Parathyroid adenoma (tissue), 2 donors: ENCODE data around the gene GPER1.

Experiments used
- H2AFZ ChIP-seq: fragments of 300-600 bp; sonication (generic); one replicate; pipeline ENCODE4 v1.7.0; 2017; ENCODE audit warnings: antibody characterized with exemption, mild to moderate bottlenecking
- H3K27ac ChIP-seq: fragments of 300-600 bp; sonication (generic); one replicate; pipeline ENCODE4 v1.7.0; 2017
- H3K27me3 ChIP-seq: fragments of 300-600 bp; sonication (generic); one replicate; pipeline ENCODE4 v1.7.0; 2017; ENCODE audit warnings: low read length; ENCODE audit not compliant: control insufficient read depth, insufficient read depth
- H3K36me3 ChIP-seq: fragments of 300-600 bp; sonication (generic); one replicate; pipeline ENCODE4 v1.7.0; 2017; ENCODE audit warnings: low read length; ENCODE audit not compliant: control insufficient read depth, insufficient read depth
- H3K4me1 ChIP-seq: fragments of 300-600 bp; sonication (generic); one replicate; pipeline ENCODE4 v1.7.0; 2017; ENCODE audit warnings: control low read depth
- H3K4me2 ChIP-seq: fragments of 300-600 bp; sonication (generic); one replicate; pipeline ENCODE4 v1.7.0; 2017; ENCODE audit warnings: low read length
- H3K4me3 ChIP-seq: fragments of 300-600 bp; sonication (generic); one replicate; pipeline ENCODE4 v1.7.0; 2017; ENCODE audit warnings: low read depth, low read length
- H3K79me2 ChIP-seq: fragments of 300-600 bp; sonication (generic); one replicate; pipeline ENCODE4 v1.7.0; 2017; ENCODE audit warnings: control low read depth
- H3K9ac ChIP-seq: fragments of 300-600 bp; sonication (generic); one replicate; pipeline ENCODE4 v1.7.0; 2017; ENCODE audit warnings: mild to moderate bottlenecking
- H3K9me3 ChIP-seq: fragments of 300-600 bp; sonication (generic); one replicate; pipeline ENCODE4 v1.7.0; 2017; ENCODE audit warnings: low read length; ENCODE audit not compliant: control insufficient read depth
- TF ChIP-seq, protein P1 (sequence below): fragments of 300-600 bp; sonication (generic); IDR thresholded peaks from one replicate; pipeline ENCODE4 v1.7.0; 2017; ENCODE audit warnings: antibody characterized with exemption, mild to moderate bottlenecking
- donor health status: primary hyperparathyroidism.

The GPER1 gene

DNA sequence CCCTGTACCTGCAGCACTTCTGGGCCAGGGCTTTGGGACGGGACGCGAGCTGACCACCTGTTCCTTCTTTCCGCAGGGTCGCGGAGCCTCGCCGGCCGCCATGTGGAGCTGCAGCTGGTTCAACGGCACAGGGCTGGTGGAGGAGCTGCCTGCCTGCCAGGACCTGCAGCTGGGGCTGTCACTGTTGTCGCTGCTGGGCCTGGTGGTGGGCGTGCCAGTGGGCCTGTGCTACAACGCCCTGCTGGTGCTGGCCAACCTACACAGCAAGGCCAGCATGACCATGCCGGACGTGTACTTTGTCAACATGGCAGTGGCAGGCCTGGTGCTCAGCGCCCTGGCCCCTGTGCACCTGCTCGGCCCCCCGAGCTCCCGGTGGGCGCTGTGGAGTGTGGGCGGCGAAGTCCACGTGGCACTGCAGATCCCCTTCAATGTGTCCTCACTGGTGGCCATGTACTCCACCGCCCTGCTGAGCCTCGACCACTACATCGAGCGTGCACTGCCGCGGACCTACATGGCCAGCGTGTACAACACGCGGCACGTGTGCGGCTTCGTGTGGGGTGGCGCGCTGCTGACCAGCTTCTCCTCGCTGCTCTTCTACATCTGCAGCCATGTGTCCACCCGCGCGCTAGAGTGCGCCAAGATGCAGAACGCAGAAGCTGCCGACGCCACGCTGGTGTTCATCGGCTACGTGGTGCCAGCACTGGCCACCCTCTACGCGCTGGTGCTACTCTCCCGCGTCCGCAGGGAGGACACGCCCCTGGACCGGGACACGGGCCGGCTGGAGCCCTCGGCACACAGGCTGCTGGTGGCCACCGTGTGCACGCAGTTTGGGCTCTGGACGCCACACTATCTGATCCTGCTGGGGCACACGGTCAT lies 30.3 kb upstream of the GPER1 start:
- H3K4me3 ChIP-seq, result no peak overlapping the region
- no peaks in the 10 kb centered on the region for H3K4me1 ChIP-seq
- H3K27ac ChIP-seq, result no peak overlapping the region
- no peaks in the 10 kb centered on the region for H3K36me3 ChIP-seq
- no peaks in the 10 kb centered on the region for H3K27me3 ChIP-seq
- H3K9ac ChIP-seq, result no peak overlapping the region
- TF ChIP-seq, protein P1, sequence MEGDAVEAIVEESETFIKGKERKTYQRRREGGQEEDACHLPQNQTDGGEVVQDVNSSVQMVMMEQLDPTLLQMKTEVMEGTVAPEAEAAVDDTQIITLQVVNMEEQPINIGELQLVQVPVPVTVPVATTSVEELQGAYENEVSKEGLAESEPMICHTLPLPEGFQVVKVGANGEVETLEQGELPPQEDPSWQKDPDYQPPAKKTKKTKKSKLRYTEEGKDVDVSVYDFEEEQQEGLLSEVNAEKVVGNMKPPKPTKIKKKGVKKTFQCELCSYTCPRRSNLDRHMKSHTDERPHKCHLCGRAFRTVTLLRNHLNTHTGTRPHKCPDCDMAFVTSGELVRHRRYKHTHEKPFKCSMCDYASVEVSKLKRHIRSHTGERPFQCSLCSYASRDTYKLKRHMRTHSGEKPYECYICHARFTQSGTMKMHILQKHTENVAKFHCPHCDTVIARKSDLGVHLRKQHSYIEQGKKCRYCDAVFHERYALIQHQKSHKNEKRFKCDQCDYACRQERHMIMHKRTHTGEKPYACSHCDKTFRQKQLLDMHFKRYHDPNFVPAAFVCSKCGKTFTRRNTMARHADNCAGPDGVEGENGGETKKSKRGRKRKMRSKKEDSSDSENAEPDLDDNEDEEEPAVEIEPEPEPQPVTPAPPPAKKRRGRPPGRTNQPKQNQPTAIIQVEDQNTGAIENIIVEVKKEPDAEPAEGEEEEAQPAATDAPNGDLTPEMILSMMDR, result no peak
- H2AFZ ChIP-seq, result no peak overlapping the region
- no peak overlapping the region for H3K4me2 ChIP-seq
- H3K9me3 ChIP-seq, result no peaks in the 10 kb centered on the region
- H3K79me2 ChIP-seq, result peaks cover 27% of the 10 kb centered on the region

DNA sequence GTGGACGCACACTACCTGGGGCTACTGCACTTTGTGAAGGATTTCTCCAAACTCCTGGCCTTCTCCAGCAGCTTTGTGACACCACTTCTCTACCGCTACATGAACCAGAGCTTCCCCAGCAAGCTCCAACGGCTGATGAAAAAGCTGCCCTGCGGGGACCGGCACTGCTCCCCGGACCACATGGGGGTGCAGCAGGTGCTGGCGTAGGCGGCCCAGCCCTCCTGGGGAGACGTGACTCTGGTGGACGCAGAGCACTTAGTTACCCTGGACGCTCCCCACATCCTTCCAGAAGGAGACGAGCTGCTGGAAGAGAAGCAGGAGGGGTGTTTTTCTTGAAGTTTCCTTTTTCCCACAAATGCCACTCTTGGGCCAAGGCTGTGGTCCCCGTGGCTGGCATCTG lies 29.6 kb upstream of the GPER1 start:
- Histone ChIP-seq H3K36me3 (no peaks in the 10 kb centered on the region), H3K9me3 (no peaks in the 10 kb centered on the region), H3K4me1 (no peaks in the 10 kb centered on the region), H3K27me3 (no peaks in the 10 kb centered on the region), H3K4me3 (no peak overlapping the region), H3K9ac (no peak overlapping the region), H3K4me2 (no peak overlapping the region), H3K27ac (no peak overlapping the region), H3K79me2 (peaks cover 29% of the 10 kb centered on the region), H2AFZ (no peak overlapping the region)
- TF ChIP-seq, protein P1, result no peak

DNA sequence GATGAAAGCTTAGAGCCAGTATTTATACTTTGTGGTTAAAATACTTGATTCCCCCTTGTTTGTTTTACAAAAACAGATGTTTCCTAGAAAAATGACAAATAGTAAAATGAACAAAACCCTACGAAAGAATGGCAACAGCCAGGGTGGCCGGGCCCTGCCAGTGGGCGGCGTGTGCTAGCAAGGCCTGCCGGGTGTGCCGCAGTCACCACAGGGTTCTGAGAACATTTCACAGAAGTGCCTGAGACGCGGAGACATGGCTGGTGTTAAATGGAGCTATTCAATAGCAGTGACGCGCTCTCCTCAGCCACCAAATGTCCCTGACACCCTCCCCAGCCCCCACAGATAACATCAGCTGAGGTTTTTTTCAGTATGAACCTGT lies 29.1 kb upstream of the GPER1 start:
- Histone ChIP-seq H2AFZ (no peak overlapping the region), H3K9ac (no peak overlapping the region), H3K79me2 (peaks cover 33% of the 10 kb centered on the region), H3K4me1 (no peaks in the 10 kb centered on the region), H3K36me3 (no peaks in the 10 kb centered on the region), H3K9me3 (no peaks in the 10 kb centered on the region), H3K27me3 (no peaks in the 10 kb centered on the region), H3K4me3 (no peak overlapping the region), H3K4me2 (no peak overlapping the region), H3K27ac (no peak overlapping the region)
- TF ChIP-seq, protein P1, result no peak

DNA sequence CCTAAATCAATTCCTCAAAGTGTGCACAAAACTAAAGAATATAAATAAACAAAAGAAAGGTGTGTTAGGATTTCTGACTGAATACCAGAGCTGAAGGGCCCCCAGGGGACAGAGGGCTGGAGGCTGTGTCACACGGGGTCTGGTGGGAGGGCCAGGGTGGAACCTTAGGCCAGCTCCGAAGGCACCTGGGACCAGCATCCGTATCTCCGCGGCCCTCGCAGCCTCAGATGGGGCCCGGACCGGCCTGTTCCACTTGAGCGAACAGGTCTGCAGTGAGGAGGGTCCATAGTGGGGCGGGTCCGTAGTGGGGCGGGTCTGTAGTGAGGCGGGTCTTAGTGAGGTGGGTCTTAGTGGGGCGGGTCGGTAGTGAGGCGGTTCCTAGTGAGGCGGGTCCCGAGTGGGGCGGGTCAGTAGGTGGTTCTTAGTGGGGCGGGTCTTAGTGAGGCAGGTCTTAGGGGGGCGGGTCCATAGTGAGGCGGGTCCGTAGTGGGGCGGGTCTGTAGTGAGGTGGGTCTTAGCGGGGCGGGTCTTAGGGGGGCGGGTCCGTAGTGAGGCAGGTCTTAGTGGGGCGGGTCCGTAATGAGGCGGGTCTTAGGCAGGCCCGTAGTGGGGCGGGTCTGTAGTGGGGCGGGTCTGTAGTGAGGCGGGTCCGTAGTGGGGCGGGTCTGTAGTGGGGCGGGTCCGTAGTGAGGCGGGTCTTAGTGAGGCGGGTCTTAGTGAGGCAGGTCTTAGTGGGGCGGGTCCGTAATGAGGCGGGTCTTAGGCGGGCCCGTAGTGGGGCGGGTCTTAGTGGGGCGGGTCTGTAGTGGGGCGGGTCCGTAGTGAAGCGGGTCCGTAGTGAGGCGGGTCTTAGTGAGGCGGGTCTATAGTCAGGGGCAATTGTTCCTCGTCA lies 28.5 kb upstream of the GPER1 start:
- H3K27me3 ChIP-seq, result no peaks in the 10 kb centered on the region
- H3K9me3 ChIP-seq, result no peaks in the 10 kb centered on the region
- peaks cover 37% of the 10 kb centered on the region for H3K79me2 ChIP-seq
- TF ChIP-seq, protein P1, result no peak
- no peak overlapping the region for H3K27ac ChIP-seq
- H3K9ac ChIP-seq, result no peak overlapping the region
- H3K4me3 ChIP-seq, result no peak overlapping the region
- H3K4me2 ChIP-seq, result no peak overlapping the region
- H3K36me3 ChIP-seq, result no peaks in the 10 kb centered on the region
- H2AFZ ChIP-seq, result no peak overlapping the region
- H3K4me1 ChIP-seq, result no peaks in the 10 kb centered on the region
